Urinary bladder (tissue), 4 donors: ENCODE results near the gene WDR49. TPM values are rescaled to one million over a fixed set of nuclear protein-coding genes. Genes with fewer than 3 reads are reported as not detected.

Source experiments
- DNase-seq: peaks from one replicate; pipeline ENCODE4 v3.0.0-alpha.2; 2015; ENCODE audit errors: extremely low spot score
- H3K27ac ChIP-seq: one replicate; pipeline ENCODE4 v1.5.1; 2013; ENCODE audit warnings: low read depth, mild to moderate bottlenecking, moderate library complexity
- H3K36me3 ChIP-seq: one replicate; pipeline ENCODE4 v1.6.1; 2013; ENCODE audit warnings: mild to moderate bottlenecking, moderate library complexity; ENCODE audit not compliant: insufficient read depth
- H3K4me1 ChIP-seq: one replicate; pipeline ENCODE4 v1.6.1; 2013; ENCODE audit warnings: mild to moderate bottlenecking, moderate library complexity; ENCODE audit not compliant: insufficient read depth
- H3K4me3 ChIP-seq: one replicate; pipeline ENCODE4 v1.5.1; 2013; ENCODE audit warnings: low read depth, low read length
- WGBS: extraction: QIAGEN DNeasy Blood & Tissue Kit; methylation state at CpG from one replicate; pipeline ENCODE4 v1.1.7; 2013; 5-methylcytosine and 5-hydroxymethylcytosine counted together
- polyA plus RNA-seq: library from polyadenylated mRNA; stranded (reverse); fragments of 200-250 nt; gene quantifications from one replicate; pipeline ENCODE4 v1.2.3, GENCODE V29; 2013
- total RNA-seq: library from RNA; depleted of rRNA; stranded (reverse); fragments of >200 nt; gene quantifications from one replicate; pipeline ENCODE4 v1.2.3, GENCODE V29; 2014
- donor health status: healthy with polysubstance abuse.
- donor health status: healthy.

The WDR49 gene
- total RNA-seq (17.1 TPM), polyA plus RNA-seq (0.08 TPM)

- Histone ChIP-seq H3K4me3 (no peak within 1 kb of the TSS), H3K4me1 (no peaks in the 10 kb centered on the region), H3K27ac (no peak within 1 kb of the TSS), H3K36me3 (no peaks in the 10 kb centered on the region)
- no peak for DNase-seq
- 38% methylated on average over 1 of the region's 1 CpG for WGBS
These were observed at the start of gene WDR49 for GRCh38 chr3:167653760-167654159. Gene WDR49, minus strand, starts transcription at chr3:167653942. Its CDS starts 517 bp downstream, at chr3:167653425.

GRCh38 chr3:167700926-167701325 is 47.2 kb upstream of the WDR49 start:
- Histone ChIP-seq H3K4me1 (no peaks in the 10 kb centered on the region), H3K36me3 (peaks cover 4% of the 10 kb centered on the region), H3K27ac (no peak overlapping the region), H3K4me3 (no peak overlapping the region)
- no peak for DNase-seq
- WGBS: 93% methylated on average over 2 of the region's 2 CpGs

- 87% methylated on average over 4 of the region's 4 CpGs for WGBS
- no peak for DNase-seq
- no peak overlapping the region for H3K4me3 ChIP-seq
- no peaks in the 10 kb centered on the region for H3K4me1 ChIP-seq
- H3K36me3 ChIP-seq: peaks cover 7% of the 10 kb centered on the region
- no peak overlapping the region for H3K27ac ChIP-seq
These were observed 46.3 kb upstream of the WDR49 start for GRCh38 chr3:167700046-167700445.

GRCh38 chr3:167694121-167694520 is 40.4 kb upstream of the WDR49 start:
- DNase-seq: no peak
- WGBS: 78% methylated on average over 2 of the region's 2 CpGs

GRCh38 chr3:167691366-167691765 is 37.6 kb upstream of the WDR49 start:
- WGBS: 66% methylated on average over 3 of the region's 3 CpGs
- H3K27ac ChIP-seq: no peak overlapping the region

More at GRCh38 chr3:167694121-167694520, 40.4 kb upstream of the WDR49 start:
- no peaks in the 10 kb centered on the region for H3K4me1 ChIP-seq
- no peak overlapping the region for H3K27ac ChIP-seq
- peaks cover 6% of the 10 kb centered on the region for H3K36me3 ChIP-seq
- H3K4me3 ChIP-seq: no peak overlapping the region

GRCh38 chr3:167684388-167684993 is 30.7 kb upstream of the WDR49 start:
- H3K36me3 ChIP-seq: no peaks in the 10 kb centered on the region
- no peak overlapping the region for H3K27ac ChIP-seq
- DNase-seq: peak; percentile 31
- no peak overlapping the region for H3K4me3 ChIP-seq
- no peaks in the 10 kb centered on the region for H3K4me1 ChIP-seq

More at GRCh38 chr3:167691366-167691765, 37.6 kb upstream of the WDR49 start:
- no peaks in the 10 kb centered on the region for H3K4me1 ChIP-seq
- no peak overlapping the region for H3K4me3 ChIP-seq
- peaks cover 3% of the 10 kb centered on the region for H3K36me3 ChIP-seq
- no peak for DNase-seq

- no peak overlapping the region for H3K4me3 ChIP-seq
- WGBS: 70% methylated on average over 4 of the region's 4 CpGs
- DNase-seq: no peak
- H3K27ac ChIP-seq: no peak overlapping the region
- H3K36me3 ChIP-seq: no peaks in the 10 kb centered on the region
- H3K4me1 ChIP-seq: no peaks in the 10 kb centered on the region
These were observed 25.8 kb upstream of the WDR49 start for GRCh38 chr3:167679526-167679925.

GRCh38 chr3:167675848-167676247 is 22.1 kb upstream of the WDR49 start:
- Histone ChIP-seq H3K4me1 (no peaks in the 10 kb centered on the region), H3K4me3 (no peak overlapping the region), H3K36me3 (no peaks in the 10 kb centered on the region), H3K27ac (no peak overlapping the region)
- 100% methylated on average over 1 of the region's 1 CpG for WGBS
- DNase-seq: no peak

- H3K36me3 ChIP-seq: no peaks in the 10 kb centered on the region
- no peak overlapping the region for H3K4me3 ChIP-seq
- no peaks in the 10 kb centered on the region for H3K4me1 ChIP-seq
- no peak for DNase-seq
- H3K27ac ChIP-seq: no peak overlapping the region
- 90% methylated on average over 1 of the region's 1 CpG for WGBS
These were observed 19.5 kb upstream of the WDR49 start for GRCh38 chr3:167673221-167673620.

- no peaks in the 10 kb centered on the region for H3K36me3 ChIP-seq
- WGBS: 86% methylated on average over 4 of the region's 4 CpGs
- no peak overlapping the region for H3K4me3 ChIP-seq
- no peak overlapping the region for H3K27ac ChIP-seq
- DNase-seq: no peak
- no peaks in the 10 kb centered on the region for H3K4me1 ChIP-seq
These were observed 18.2 kb upstream of the WDR49 start for GRCh38 chr3:167671878-167672427.

GRCh38 chr3:167669699-167670098 is 16.0 kb upstream of the WDR49 start:
- no peak overlapping the region for H3K27ac ChIP-seq
- no peak overlapping the region for H3K4me3 ChIP-seq
- H3K36me3 ChIP-seq: no peaks in the 10 kb centered on the region
- no peak for DNase-seq
- WGBS: 48% methylated on average over 1 of the region's 1 CpG
- H3K4me1 ChIP-seq: no peaks in the 10 kb centered on the region

- Histone ChIP-seq H3K36me3 (no peaks in the 10 kb centered on the region), H3K27ac (no peak overlapping the region), H3K4me1 (no peaks in the 10 kb centered on the region), H3K4me3 (no peak overlapping the region)
- WGBS: 87% methylated on average over 1 of the region's 1 CpG
- no peak for DNase-seq
These were observed 14.9 kb upstream of the WDR49 start for GRCh38 chr3:167668651-167669050.

- no peak overlapping the region for H3K27ac ChIP-seq
- H3K4me1 ChIP-seq: no peaks in the 10 kb centered on the region
- 79% methylated on average over 2 of the region's 2 CpGs for WGBS
- DNase-seq: no peak
- H3K4me3 ChIP-seq: no peak overlapping the region
- no peaks in the 10 kb centered on the region for H3K36me3 ChIP-seq
These were observed 12.8 kb upstream of the WDR49 start for GRCh38 chr3:167666563-167666962.

- Histone ChIP-seq H3K4me3 (no peak overlapping the region), H3K4me1 (no peaks in the 10 kb centered on the region), H3K36me3 (no peaks in the 10 kb centered on the region), H3K27ac (no peak overlapping the region)
- DNase-seq: no peak
- WGBS: 92% methylated on average over 5 of the region's 5 CpGs
These were observed 9.2 kb upstream of the WDR49 start for GRCh38 chr3:167662919-167663400.
